DOHH2 (cell line): Measurements from ENCODE around the gene PRDX3.

Experiments used
- EZH2phosphoT487 ChIP-seq: fragments of 200-600 bp; sonication (generic); IDR thresholded peaks from 2 replicates; pipeline ENCODE4 v1.6.1; 2017; ENCODE audit warnings: borderline replicate concordance, mild to moderate bottlenecking, antibody characterized with exemption, low read length, moderate library complexity, mixed read lengths
- TF ChIP-seq, protein P1 (sequence below): fragments of 200-600 bp; sonication (generic); IDR thresholded peaks from one replicate; pipeline ENCODE4 v1.5.1; 2014; ENCODE audit warnings: antibody characterized with exemption, mild to moderate bottlenecking, low read depth, low read length; ENCODE audit not compliant: poor library complexity, severe bottlenecking

DNA sequence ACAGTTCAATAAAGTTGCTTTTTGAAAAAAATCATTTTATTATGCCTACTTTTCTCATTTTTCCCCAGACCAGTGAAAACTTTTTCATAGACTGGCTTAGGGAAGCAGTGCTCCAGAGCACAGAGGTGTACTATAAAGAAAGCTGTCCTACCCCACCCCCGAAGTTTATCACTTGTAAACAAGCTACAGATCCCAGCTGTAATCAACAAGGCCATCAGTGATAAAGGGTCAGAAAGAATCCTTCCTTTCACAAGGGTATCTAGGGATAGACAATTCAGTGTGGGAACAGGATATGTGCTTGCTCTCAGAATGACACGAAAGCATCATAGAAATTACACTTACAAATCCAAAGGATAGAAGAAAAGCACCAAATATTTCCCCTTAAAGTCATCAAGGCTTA is 4.5 kb downstream of the PRDX3 start:
- TF ChIP-seq, protein P1, sequence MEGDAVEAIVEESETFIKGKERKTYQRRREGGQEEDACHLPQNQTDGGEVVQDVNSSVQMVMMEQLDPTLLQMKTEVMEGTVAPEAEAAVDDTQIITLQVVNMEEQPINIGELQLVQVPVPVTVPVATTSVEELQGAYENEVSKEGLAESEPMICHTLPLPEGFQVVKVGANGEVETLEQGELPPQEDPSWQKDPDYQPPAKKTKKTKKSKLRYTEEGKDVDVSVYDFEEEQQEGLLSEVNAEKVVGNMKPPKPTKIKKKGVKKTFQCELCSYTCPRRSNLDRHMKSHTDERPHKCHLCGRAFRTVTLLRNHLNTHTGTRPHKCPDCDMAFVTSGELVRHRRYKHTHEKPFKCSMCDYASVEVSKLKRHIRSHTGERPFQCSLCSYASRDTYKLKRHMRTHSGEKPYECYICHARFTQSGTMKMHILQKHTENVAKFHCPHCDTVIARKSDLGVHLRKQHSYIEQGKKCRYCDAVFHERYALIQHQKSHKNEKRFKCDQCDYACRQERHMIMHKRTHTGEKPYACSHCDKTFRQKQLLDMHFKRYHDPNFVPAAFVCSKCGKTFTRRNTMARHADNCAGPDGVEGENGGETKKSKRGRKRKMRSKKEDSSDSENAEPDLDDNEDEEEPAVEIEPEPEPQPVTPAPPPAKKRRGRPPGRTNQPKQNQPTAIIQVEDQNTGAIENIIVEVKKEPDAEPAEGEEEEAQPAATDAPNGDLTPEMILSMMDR = no peak
- no peak for TF ChIP-seq EZH2phosphoT487
